ENCODE results near the gene TPD52L2. TPM values are rescaled to one million over a fixed set of nuclear protein-coding genes. Genes with fewer than 3 reads are reported as not detected.

The TPD52L2 gene
- total RNA-seq, 1 donor from 2014 or later = 112 TPM

DNA sequence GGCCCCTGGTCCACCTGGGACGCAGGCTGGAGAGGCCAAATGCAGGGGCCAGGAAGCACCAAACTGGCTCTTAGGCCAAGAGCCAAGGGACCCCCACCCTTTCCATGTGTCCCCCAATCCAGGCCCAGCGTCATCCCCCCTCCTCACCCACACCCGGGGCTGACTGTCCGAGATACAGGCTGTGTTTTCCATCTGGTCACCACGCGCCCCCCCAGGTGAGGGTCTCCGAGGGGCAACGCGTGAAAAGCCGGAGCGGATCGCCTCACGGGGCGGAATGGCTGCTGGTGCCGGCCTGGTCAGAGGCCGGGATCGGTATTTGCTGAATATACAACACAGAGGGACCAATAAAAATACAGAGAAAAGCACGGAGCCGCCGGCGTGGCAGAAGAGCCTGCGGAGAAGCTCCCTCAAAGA lies 9.0 kb upstream of the TPD52L2 start:
- TF ChIP-seq, protein P1, sequence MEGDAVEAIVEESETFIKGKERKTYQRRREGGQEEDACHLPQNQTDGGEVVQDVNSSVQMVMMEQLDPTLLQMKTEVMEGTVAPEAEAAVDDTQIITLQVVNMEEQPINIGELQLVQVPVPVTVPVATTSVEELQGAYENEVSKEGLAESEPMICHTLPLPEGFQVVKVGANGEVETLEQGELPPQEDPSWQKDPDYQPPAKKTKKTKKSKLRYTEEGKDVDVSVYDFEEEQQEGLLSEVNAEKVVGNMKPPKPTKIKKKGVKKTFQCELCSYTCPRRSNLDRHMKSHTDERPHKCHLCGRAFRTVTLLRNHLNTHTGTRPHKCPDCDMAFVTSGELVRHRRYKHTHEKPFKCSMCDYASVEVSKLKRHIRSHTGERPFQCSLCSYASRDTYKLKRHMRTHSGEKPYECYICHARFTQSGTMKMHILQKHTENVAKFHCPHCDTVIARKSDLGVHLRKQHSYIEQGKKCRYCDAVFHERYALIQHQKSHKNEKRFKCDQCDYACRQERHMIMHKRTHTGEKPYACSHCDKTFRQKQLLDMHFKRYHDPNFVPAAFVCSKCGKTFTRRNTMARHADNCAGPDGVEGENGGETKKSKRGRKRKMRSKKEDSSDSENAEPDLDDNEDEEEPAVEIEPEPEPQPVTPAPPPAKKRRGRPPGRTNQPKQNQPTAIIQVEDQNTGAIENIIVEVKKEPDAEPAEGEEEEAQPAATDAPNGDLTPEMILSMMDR (conservative IDR thresholded peaks at IDR 0.05; ENCODE audit: low read depth, low read length) = no peak
- no peak overlapping the region for H3K4me3 ChIP-seq (ENCODE audit: low read depth, low read length)
- no peak for DNase-seq (ENCODE audit: low read depth)

DNA sequence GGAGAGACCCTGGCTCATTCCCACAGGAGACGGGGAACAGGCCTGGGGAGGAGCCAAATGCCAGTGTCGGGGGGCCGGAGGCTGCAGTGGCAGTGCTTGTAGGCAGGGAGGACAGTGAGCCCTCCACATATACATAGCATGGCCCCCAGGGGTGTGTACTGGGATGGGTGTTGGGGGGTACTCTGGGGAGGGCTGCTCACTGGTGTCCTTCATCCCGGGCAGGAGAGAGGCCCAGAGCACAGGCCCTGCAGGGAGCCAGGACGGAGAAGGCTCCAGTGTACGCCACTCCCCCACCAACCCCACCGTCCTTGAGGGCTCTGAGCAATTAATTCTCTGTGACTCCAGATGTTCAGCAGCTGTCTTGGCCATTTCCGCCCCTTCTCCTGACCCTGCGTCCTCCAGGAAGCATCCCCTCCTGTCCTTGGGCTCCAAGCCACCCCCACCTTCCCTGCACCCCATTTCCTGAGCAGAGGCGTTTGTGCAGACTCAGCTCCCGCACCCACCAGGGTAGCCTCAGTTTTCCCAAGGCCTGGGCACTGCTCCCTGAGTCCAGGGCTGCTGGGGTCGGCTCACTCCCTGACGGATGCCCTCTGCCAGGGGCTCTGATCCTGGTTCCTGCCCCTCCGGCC lies 7.2 kb upstream of the TPD52L2 start:
- H3K4me3 ChIP-seq (ENCODE audit: low read depth, low read length) = no peak overlapping the region
- TF ChIP-seq, protein P1 (conservative IDR thresholded peaks at IDR 0.05; ENCODE audit: low read depth, low read length) = no peak
- DNase-seq (ENCODE audit: low read depth) = no peak

DNA sequence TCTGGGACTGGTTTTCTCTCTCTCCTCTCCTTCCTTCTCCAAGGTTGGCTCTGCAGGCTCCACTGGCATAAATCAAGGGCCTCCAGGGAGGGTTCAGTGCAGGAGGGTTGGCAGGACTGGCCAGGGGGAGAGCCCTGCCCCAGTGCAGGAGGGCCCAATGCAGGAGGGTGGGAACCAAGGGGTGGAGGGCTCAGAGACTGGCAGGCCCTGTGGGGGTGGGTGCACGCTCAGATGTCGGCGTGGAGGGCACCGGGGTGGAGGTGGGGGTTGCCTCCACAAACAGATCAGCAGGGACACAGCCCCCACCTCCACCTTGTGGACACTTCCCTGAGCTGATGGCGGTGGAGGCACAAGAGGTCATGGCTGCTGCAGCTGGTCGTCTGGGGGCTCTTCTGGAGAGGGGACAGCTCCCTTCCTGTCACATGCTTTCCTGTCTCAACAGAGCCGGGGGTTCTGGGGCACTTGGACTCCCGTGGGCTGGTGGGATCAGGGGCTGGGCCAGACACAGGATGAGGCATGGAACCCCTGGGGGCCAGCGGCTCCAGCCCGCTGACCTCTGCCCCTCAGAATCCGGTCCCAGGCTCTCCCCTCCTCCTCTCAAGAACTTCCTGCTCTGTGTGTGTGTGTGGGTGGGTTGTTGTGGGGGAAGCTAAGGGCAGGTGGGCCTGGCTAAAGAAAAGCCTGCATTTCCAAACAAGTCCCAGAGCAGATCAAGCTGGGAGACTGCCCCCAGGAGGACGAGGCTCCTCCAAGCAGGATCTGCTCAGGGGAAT lies 6.5 kb upstream of the TPD52L2 start:
- H3K4me3 ChIP-seq (ENCODE audit: low read depth, low read length) = no peak overlapping the region
- no peak for DNase-seq (ENCODE audit: low read depth)
- TF ChIP-seq, protein P1 (conservative IDR thresholded peaks at IDR 0.05; ENCODE audit: low read depth, low read length) = peak; percentile 38

DNA sequence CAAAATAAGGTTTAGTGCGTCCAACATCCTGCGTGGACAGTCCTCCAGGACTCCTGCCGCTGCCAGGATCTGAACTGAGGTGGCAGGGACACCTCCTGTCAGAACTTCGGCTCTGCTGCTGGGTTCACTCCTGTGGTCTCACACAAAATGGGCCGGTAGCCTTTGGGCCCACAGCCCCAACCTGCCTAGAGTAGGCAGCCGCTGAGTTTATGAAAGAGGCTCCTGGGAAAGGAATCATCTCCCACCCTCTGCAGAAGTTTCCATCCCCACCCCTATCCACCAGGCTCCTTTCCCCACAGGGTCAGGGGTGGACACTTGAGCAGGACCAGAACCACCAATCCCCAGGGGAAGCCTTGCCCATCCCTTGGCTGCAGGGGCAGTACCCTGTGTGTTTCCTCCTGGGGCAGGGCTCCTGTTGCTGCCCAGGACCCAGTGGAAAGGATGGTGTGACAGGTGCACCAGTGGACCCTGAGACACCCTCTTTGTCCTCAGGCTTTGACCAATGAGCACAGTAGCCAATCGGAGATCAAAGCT lies 5.8 kb upstream of the TPD52L2 start:
- no peak overlapping the region for H3K4me3 ChIP-seq (ENCODE audit: low read depth, low read length)
- DNase-seq (ENCODE audit: low read depth) = no peak
- TF ChIP-seq, protein P1 (conservative IDR thresholded peaks at IDR 0.05; ENCODE audit: low read depth, low read length) = no peak

DNA sequence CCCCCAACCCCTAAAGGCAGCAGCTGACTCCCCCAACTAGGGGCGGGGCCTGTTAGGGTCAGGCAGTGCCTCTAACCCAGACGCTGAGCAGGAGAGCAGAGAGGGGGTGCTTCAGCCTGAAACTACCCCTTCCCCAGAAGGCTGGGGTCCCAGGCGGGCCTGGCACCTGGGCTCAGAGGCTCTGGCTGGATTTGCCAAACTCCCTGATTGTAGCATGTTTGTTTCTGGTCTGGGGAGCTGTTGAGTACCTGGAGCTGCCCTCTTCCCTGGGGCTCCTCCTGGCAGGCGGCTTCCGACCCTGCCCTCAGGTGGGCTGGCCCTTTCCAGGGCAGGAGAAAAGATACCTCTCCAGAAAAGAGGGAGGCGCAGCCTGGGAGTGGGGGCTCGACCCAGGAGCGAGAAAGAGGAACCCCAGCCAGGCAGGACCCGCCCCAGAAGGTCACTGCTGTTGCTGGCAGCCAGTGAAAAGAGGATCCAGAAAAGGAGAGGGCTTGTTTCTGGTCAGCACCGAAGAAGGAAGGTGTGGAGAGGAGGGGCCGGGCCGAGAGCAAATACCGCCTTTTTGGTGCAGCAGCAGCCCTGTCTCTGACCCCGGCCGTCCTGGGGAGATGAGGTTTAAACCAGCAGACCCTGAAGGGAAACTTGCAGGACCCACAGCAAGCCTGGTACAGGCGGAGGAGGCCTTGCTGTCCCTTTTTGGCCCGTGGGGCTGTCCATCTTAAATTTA lies 4.6 kb upstream of the TPD52L2 start:
- TF ChIP-seq, protein P1 (conservative IDR thresholded peaks at IDR 0.05; ENCODE audit: low read depth, low read length) = no peak
- no peak for DNase-seq (ENCODE audit: low read depth)
- H3K4me3 ChIP-seq (ENCODE audit: low read depth, low read length) = no peak overlapping the region

DNA sequence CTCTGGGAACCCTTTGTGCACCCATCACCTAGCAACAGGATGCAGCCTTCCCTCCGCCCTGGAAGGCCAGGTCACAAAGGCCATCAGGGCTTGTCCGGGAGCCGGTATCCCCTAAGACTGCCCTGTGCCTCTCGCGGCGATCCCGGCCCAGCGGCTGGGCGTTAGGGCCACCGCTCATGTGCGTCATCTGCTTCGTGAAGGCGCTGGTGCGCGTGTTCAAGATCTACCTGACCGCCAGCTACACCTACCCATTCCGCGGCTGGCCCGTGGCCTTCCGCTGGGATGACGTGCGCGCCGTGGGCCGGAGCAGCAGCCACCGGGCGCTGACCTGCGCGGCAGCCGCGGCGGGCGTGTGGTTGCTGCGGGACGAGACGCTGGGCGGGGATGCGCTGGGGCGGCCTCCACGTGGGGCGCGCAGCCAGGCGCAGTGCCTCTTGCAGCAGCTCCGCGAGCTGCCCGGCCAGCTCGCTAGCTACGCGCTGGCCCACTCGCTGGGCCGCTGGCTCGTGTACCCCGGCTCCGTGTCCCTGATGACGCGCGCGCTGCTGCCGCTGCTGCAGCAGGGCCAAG lies 3.6 kb upstream of the TPD52L2 start, which contains the start of gene ABHD16B:
ABHD16B (plus strand) TSS at position 134 of the 570 bp plus-strand sequence; CDS start at position 177, 43 bp downstream.
- TF ChIP-seq, protein P1 (conservative IDR thresholded peaks at IDR 0.05; ENCODE audit: low read depth, low read length) = no peak
- H3K4me3 ChIP-seq (ENCODE audit: low read depth, low read length) = no peak within 1 kb of the TSS
- DNase-seq (ENCODE audit: low read depth) = no peak
